ENCODE data around the gene TSPAN9. TPM values are rescaled to one million over a fixed set of nuclear protein-coding genes. Genes with fewer than 3 reads are reported as not detected.

TSPAN9 gene
- total RNA-seq, 4 donors from 2014 or later: 9.9 to 47.3 (median 15.4) TPM

GRCh38 chr12:3216726-3217682 lies 139.8 kb downstream of the TSPAN9 start:
- TF ChIP-seq CTCF (IDR thresholded peaks at IDR 0.05; ENCODE audit: low read depth): no peak

GRCh38 chr12:3217683-3218079 lies 140.5 kb downstream of the TSPAN9 start:
- no peak for TF ChIP-seq CTCF (IDR thresholded peaks at IDR 0.05; ENCODE audit: low read depth)

- TF ChIP-seq CTCF (IDR thresholded peaks at IDR 0.05; ENCODE audit: low read depth): no peak
Measured at GRCh38 chr12:3218228-3219171, 141.3 kb downstream of the TSPAN9 start.

GRCh38 chr12:3219233-3219632 lies 142.1 kb downstream of the TSPAN9 start:
- TF ChIP-seq CTCF (IDR thresholded peaks at IDR 0.05; ENCODE audit: low read depth): no peak

GRCh38 chr12:3220382-3221321 lies 143.5 kb downstream of the TSPAN9 start:
- no peak for TF ChIP-seq CTCF (IDR thresholded peaks at IDR 0.05; ENCODE audit: low read depth)

GRCh38 chr12:3222306-3222705 lies 145.1 kb downstream of the TSPAN9 start:
- TF ChIP-seq CTCF (IDR thresholded peaks at IDR 0.05; ENCODE audit: low read depth): no peak
